ENCODE measurements around the gene KIAA0319L. TPM values are rescaled to one million over a fixed set of nuclear protein-coding genes. Genes with fewer than 3 reads are reported as not detected.
A peak's percentile ranks its signal among the peaks of the same experiment; 100 is the strongest.
"Not testable (repeated sequence)": the region's sequence is repeated elsewhere in the genome, so short reads cannot be mapped to it uniquely, and the experiment has no call there.

KIAA0319L gene
- total RNA-seq, 1 donor from 2014 or later, result 64.4 TPM

- DNase-seq, result no peak
Measured at GRCh38 chr1:35486858-35487408, 70.3 kb downstream of the KIAA0319L start.

DNA sequence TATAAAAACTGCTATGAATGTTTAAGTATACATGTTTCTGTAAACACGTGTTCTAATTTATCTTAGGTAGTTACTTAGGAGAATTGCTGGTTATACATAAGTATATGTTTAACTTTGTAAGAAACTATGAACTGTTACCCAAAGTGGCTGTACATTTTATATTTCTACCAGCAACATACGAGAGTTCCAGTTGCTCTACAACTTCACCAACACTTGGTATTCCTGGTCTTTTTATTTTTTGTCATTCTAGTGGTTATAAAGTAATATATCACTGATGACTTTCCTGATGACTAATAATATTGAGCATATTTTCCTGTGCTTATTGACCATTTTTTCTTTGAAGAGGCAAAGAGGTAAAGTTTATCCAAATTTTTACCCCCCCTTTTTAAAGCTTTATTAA is 76.0 kb downstream of the KIAA0319L start:
- no peak for DNase-seq

GRCh38 chr1:35477870-35478269 is 79.3 kb downstream of the KIAA0319L start:
- no peak for DNase-seq

DNA sequence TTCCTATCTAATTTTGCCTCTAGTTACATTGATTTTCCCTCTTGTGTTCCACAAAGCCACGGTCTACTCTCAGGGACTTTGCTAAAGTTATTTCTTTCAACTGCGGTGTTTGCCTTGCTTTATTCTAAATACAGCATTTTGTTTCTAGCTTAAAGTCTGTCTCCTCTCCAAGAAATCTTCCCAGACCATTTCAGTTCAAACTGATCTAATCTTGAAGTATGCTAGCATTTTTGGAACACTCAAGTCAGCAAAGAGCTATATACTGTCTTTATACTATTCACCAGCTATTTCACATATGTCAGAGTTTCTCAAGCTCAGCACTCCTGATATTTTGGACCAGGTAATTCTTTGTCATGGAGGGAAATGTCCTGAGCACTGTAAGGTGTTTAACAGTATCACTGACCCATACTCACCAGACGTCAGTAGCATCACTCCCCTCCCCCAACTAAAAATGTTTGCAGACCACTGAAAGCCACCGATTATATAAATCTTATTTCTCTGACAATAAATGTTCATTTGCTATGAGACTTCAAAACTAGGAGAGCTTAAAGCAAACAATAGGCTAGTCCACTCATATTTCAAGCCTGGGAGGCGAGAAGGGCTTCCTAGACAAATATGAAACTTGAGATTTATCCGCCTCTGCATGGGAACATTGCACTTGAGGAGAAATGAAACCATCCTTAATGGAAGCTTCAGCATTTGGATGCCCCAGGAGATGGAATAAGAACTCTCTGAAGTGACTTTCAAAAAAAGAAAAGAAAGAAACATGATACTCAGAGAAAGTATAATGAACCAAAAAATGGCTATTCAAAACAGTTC is 81.1 kb downstream of the KIAA0319L start:
- peak; percentile 32 for DNase-seq

- no peak for DNase-seq
Measured at GRCh38 chr1:35475356-35475755, 81.8 kb downstream of the KIAA0319L start.

DNA sequence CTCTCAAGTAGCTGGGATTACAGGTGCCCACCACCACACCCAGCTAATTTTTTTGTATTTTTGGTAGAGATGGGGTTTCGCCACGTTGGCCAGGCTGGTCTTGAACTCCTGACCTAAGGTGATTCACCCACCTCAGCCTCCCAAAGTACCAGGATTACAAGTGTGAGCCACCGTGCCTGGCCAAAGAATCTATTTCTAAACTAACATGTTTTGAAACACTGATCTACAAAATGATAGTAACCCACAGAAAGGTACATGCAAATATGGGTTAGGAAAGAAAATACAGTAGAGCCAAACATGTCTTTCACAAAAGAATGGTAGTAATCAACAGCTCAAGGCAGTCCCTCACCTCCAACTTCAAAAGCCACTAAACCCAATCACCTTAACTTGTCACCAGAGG is 84.0 kb downstream of the KIAA0319L start:
- not testable (repeated sequence) for DNase-seq

DNA sequence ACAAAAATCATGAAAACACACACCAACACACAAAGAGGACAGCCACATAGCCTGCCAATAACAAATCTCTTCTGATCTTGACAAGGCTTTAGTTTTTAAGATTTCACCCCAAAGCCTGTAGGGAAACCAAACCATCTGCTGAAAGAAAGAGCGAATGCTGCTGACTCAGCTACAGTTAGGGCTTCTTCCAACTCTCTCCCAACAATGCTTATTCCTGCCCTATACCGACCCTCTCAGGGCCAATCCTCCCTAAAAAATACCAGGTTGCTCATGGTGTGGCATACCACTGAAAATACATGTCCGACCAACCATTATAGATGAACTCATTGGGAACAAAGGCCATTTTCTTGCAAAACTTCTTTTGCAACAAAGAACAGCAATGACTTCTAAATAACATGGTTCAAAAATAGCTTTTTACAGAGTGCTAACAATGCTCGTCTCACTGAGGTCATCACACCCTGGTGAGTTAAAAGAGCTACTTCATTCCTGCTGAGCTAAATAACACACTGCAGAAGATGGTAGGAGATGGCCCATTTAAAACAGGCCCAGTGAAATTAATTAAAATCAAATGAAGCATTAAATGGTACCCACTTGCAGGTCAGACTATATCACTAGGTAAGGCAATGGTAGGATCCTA is 86.1 kb downstream of the KIAA0319L start:
- no peak for DNase-seq

DNA sequence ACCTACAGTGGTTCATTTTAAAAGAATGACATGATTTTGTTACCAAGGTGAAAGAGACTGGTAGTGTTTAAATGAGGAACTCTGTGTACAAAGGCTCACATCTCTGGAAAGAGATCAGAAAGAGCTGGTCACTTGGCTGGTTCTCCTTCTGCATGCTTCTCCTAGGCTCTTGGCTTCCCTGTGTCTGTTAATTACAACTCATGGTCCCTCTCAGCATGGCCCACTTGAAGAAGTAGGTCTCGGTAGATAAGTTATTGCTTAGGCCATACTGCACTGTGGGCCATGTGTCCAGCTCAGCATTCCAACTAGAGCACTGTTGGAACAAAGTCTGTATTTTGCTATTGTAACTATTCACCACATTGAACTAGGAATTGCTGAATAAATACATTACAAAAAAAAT is 91.1 kb downstream of the KIAA0319L start:
- no peak for DNase-seq

DNA sequence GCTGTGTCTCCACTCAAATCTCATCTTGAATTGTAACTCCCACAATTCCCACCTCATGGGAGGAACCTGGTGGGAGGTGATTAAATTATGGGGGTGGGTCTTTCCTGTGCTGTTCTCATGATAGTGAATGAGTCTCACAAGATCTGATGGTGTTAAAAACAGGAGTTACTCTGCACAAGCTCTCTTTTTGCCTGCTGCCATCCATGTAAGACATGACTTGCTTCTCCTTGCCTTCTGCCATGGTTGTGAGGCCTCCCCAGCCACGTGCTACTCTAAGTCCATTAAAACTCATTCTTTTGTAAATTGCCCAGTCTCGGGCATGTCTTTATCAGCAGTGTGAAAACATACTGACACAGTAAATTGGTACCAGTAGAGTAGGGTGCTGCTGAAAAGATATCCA is 93.5 kb downstream of the KIAA0319L start:
- not testable (repeated sequence) for DNase-seq

- no peak for DNase-seq
Measured at GRCh38 chr1:35463232-35463631, 94.0 kb downstream of the KIAA0319L start.

DNA sequence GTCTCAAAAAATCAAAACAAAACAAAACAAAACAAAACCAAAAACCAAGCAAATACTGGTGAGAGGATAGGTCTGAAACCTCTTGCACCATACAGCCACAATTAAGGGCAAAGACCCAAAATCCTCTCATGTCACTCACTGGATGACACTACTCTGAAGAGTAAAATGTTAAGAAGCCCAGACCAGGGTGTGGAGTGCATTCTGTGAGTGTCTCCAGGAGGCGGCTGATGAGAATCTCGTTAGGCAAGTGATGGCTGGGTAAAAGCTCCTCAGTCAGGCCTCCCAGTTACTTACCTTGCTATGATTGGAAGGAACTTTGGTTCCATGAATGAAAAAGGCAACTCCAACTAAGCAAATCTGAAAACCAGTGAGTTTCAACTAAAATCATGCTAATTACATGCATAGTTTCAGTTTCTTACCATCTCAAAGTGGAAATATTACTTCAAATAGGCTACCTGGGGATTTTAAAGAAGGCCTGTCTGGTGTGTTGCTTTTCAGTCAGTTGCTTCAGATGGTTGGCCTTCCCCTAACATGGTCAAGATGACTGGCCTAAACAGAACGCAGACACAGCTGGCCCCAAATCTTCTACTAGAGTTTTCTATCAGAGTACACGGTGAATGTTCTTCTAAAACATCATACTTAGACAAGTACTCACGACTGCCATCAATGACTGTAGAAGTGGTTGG is 95.1 kb downstream of the KIAA0319L start:
- no peak for DNase-seq

DNA sequence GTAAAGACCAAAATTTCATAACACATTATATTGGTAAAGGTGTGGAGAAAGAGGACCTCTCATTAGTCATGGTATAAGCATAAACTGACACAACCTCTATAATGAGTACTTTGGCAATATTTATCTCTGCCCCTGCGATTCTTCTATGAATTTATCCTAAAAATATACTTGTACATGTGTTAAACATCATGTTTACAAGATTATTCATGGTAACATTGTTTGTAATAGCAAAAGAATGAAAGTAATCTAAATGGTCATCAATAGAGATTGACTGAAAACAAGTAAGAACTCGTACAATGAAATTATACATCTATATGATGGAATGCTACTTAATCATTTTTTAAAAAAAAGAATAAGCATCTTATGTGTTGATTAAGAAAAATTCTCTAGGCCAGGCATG is 96.4 kb downstream of the KIAA0319L start:
- DNase-seq, result no peak

DNA sequence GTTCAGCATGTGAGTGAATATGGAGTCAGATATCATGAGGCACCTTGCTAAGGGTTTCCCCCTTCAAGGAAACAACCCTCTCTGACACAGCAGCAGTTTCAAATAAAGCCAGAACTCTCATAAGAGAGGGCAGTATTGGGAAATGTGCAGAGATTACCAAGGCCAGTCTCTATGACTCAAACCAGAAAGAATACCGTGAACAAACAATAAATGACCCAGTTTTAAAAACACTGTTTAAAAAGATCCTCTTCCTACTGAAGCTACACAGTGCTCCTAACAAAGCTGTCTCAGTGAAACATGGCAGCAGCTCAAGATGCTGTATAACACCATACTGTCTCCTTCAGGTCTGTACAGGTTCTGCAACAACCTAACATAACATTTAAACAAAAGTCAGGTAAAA is 102.6 kb downstream of the KIAA0319L start:
- no peak for DNase-seq

DNA sequence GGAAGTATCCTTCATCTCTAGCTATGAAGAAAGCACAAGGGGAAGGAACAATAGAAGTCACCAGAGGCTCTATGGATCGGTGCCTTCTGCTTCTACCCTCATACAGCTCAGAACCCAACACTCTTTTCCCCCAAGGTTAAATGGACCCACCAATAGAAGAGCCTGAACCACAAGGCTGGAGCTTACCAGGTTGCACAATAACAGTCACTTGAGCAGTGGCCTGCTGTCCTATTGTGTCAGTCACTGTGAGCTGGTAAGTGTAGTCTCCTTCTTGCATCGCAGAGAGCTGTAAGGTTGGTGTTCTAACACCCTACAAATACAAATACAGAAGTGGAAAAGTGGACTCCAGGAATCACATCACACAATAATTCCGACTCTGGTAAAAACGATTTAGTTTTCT is 103.0 kb downstream of the KIAA0319L start:
- DNase-seq, result no peak

DNA sequence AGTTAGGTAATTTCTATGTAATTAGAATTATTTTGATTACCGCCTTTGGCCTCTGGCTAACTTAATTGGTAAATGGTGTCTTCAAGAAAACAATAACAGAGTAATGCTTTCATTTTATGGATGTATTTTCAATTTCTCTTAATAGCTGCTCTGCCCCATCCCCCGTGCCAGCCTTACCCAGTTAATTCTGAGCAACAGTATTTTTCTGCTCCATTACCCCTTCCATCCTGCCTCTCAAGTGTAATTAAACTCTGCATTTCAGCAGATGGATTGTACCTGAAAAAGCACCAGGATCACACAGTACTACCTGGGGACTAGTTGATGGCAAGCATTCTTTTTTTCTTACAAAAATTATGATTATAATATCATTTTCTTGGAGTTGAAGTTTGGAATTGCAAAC is 104.2 kb downstream of the KIAA0319L start:
- DNase-seq, result no peak

- DNase-seq, result peak; percentile 36
Measured at GRCh38 chr1:35452106-35452774, 105.0 kb downstream of the KIAA0319L start.

GRCh38 chr1:35451125-35451528 is 106.1 kb downstream of the KIAA0319L start:
- peak; percentile 87 for DNase-seq

DNA sequence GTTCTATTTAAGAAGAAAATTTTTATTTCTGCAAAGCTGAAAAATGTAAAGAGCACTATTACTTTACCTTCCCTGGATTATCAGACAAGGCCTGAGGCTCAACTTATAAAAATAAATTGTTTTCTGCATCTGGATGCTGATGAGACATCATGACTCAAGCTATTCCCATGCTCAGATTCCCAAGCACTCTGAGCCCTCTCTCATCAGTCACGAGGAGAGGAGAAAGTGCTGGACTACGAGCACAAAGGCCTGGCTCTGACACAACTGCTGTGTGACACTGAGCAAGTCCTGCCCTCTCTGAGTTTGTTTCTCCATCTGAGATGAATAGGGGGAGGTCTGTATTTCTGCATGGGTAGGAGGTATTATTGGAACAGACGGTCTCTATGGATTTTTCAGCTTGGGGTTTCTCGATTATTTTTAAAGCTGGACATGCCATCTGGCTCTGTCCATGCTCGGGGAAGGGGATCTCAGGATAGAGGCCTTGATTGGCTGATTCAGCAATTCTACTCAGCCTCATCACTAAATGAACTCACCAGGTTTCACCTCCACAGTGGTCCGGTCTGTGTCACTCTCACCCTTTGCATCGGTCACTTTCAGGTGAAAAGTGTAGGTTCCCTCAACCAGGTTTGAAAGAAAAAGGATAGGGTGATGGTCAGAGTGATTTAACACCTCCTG is 107.7 kb downstream of the KIAA0319L start:
- DNase-seq, result no peak

DNA sequence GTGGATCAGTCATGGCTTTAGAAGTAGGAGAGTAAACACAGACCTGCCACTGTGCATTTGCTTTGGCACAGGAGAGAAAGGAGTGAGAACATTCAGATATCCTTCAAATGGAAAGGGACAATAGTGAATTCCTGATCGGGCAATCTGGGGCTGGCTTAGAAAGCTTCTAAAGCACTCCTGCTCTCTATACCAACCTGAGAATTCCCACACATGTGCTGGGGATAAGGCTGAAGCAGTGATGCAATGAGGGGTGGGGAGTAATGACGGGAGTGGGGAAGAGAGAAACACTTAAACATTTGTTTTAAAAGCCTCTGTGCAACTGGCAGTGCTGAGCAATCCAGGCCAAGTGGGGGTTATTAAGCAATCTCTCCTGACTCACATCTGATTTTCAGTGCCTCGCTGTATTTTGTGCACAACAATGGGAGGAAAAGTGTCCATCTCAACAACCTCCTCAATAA is 108.8 kb downstream of the KIAA0319L start:
- DNase-seq, result no peak

DNA sequence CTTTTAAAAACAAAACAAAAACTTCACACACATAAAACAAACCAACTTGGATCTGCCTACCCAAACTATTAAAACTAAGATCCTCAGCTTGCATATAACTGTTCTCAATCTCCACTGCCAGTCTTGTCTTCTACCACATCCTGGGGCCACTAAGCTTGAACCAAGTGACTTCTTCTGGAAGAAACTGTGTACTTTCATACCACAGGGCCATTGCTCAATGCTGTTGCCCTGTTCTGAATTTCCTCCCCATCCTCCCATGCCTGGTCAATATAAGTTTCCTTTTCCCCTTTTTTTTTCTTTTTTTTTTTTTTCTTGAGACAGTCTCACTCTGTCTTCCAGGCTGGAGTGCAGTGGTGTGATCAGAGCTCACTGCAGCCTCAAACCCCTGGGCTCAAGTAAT is 109.9 kb downstream of the KIAA0319L start:
- no peak for DNase-seq

GRCh38 chr1:35444519-35444774 is 112.8 kb downstream of the KIAA0319L start:
- no peak for DNase-seq

All from tongue (tissue), 2 donors.